ENCODE data around the gene ANKRD35.

ANKRD35 gene

GRCh38 chr1:145859491-145860023 lies 26.1 kb downstream of the ANKRD35 start:
- H3K36me3 ChIP-seq (ENCODE audit: control insufficient read depth, insufficient read depth, low read length), result peaks cover 16% of the 10 kb centered on the region
- H3K9ac ChIP-seq (ENCODE audit: low read length), result peak overlapping the region; percentile 58
- no peaks in the 10 kb centered on the region for H3K27me3 ChIP-seq (ENCODE audit: control insufficient read depth, insufficient read depth, low read length)
- H3K4me3 ChIP-seq (ENCODE audit: low read length), result peak overlapping the region; percentile 82
- H3K27ac ChIP-seq (ENCODE audit: low read depth, low read length), result peak overlapping the region; percentile 86
- H3K4me1 ChIP-seq (ENCODE audit: control insufficient read depth, insufficient read depth, low read length), result peaks cover 9% of the 10 kb centered on the region

DNA sequence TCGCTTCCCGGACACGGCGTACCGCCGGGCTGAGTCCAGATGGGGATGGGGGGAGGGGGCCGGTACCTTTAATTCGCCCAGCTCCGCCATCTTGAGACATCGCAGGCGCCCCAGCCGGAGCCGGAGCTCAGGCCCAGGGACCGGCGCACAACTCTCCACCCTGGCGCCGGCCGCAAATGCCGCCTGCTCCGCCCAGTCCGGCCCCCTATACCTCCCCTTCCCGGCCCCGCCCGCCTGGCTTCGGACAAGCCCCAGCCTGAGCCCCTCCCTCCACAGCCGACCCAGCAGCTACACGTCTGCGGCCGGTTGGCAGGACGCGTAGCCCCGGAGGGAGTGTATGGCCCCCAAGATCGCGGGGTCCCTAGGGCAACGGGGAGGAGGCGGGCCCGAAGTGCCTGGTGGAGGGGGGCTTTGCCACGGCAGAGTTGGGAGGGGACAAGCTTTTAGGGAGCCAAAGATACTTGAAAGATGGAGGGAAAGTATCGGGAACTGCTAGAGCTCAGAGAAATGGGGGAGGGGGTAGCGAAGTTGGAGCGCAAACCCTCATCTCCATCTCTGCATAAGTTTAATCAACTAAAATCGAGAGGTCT lies 26.7 kb downstream of the ANKRD35 start, which contains the start of gene PIAS3:
Gene PIAS3, minus strand, starts transcription at position 181 of the 590 bp plus-strand sequence. Its CDS starts 91 bp downstream, at position 90.
- H3K27ac ChIP-seq (ENCODE audit: low read depth, low read length), result peak within 1 kb of the TSS; percentile 86
- peak within 1 kb of the TSS; percentile 92 for H3K4me3 ChIP-seq (ENCODE audit: low read length)
- H3K36me3 ChIP-seq (ENCODE audit: control insufficient read depth, insufficient read depth, low read length), result peaks cover 22% of the 10 kb centered on the region
- H3K4me1 ChIP-seq (ENCODE audit: control insufficient read depth, insufficient read depth, low read length), result peaks cover 9% of the 10 kb centered on the region
- H3K27me3 ChIP-seq (ENCODE audit: control insufficient read depth, insufficient read depth, low read length), result no peaks in the 10 kb centered on the region
- H3K9ac ChIP-seq (ENCODE audit: low read length), result peak within 1 kb of the TSS; percentile 58

DNA sequence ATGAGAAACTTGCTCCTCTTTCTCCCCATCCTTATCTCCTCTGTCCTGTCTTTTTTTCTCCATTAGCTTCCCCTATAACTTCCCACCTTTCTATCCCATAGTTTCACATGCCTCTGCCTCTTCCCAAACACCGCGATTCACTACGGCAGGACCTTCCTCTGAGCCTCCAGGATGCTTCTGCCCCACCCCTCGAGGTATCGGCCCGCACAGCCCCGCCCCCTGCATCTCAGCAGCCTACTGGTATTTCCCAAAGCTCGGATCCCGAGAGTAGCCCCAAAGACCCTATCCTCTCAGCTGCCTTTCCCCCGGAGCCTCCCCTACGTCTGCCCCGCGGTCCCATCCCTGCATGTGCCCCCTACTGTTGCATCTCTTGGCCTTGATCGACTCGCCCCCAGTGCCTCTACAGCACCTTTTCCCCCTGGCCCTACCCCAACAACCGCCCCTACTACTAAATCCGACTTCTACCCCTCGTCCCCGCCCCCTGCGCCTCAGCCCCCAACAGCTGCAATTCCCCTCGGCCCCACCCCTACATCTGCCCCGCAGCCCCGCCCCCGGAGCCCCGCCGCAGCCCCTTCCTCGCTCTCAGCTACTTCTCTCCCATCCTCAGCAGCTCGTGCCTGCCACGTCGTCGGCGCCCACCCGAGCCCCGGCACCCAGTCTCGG lies 27.3 kb downstream of the ANKRD35 start:
- peak overlapping the region; percentile 51 for H3K9ac ChIP-seq (ENCODE audit: low read length)
- H3K4me1 ChIP-seq (ENCODE audit: control insufficient read depth, insufficient read depth, low read length), result peaks cover 9% of the 10 kb centered on the region
- peak overlapping the region; percentile 86 for H3K27ac ChIP-seq (ENCODE audit: low read depth, low read length)
- H3K4me3 ChIP-seq (ENCODE audit: low read length), result peak overlapping the region; percentile 92
- no peaks in the 10 kb centered on the region for H3K27me3 ChIP-seq (ENCODE audit: control insufficient read depth, insufficient read depth, low read length)
- H3K36me3 ChIP-seq (ENCODE audit: control insufficient read depth, insufficient read depth, low read length), result peaks cover 27% of the 10 kb centered on the region

GRCh38 chr1:145857170-145857569 lies 28.5 kb downstream of the ANKRD35 start:
- Histone ChIP-seq H3K4me3 (ENCODE audit: low read length) (peak overlapping the region; percentile 20), H3K9ac (ENCODE audit: low read length) (no peak overlapping the region), H3K27ac (ENCODE audit: low read depth, low read length) (no peak overlapping the region)

GRCh38 chr1:145855426-145855948 lies 30.2 kb downstream of the ANKRD35 start:
- no peak overlapping the region for H3K9ac ChIP-seq (ENCODE audit: low read length)
- no peak overlapping the region for H3K4me3 ChIP-seq (ENCODE audit: low read length)
- peaks cover 9% of the 10 kb centered on the region for H3K4me1 ChIP-seq (ENCODE audit: control insufficient read depth, insufficient read depth, low read length)
- H3K27me3 ChIP-seq (ENCODE audit: control insufficient read depth, insufficient read depth, low read length), result no peaks in the 10 kb centered on the region
- peaks cover 36% of the 10 kb centered on the region for H3K36me3 ChIP-seq (ENCODE audit: control insufficient read depth, insufficient read depth, low read length)
- no peak overlapping the region for H3K27ac ChIP-seq (ENCODE audit: low read depth, low read length)

More at GRCh38 chr1:145857170-145857569, 28.5 kb downstream of the ANKRD35 start:
- Histone ChIP-seq H3K4me1 (ENCODE audit: control insufficient read depth, insufficient read depth, low read length) (peaks cover 9% of the 10 kb centered on the region), H3K27me3 (ENCODE audit: control insufficient read depth, insufficient read depth, low read length) (no peaks in the 10 kb centered on the region), H3K36me3 (ENCODE audit: control insufficient read depth, insufficient read depth, low read length) (peaks cover 28% of the 10 kb centered on the region)

DNA sequence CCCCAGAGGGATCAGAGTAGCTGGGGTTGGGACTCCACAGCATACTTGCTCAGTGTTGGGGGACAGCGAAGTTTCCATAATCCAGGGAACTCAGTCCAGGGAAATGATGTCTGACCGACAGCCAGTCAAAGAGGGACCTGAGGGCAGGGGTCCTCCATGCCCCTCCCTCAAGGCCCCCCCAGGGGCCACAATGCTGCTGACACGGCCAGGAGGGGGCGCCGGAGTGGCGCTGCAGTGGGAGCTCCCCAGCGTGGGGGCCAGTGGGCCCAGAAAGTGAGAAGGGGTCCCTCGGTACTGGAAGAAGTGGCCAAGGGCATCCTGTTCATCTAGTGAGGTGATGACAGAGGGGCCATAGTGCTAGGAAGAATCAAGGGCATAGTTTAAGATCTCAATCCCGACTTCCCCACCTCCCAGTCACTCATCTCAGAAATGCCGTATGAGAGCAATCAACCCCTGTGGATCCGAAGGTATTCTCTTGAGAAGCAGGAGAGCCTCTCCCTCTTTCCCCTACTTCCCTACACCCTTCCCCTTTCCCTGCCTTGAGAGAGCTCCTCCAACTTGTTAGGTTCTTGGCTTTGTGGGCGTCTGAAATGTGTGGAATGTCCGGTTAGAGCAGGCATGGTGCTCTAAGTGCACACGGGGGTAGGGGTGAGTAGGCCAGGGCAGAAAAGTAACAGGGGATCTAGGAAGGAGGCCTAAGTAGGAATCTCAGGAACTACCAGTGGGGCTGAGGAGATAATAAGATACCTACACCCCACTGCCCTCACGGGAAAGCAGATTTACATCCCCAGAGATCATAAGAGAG lies 36.1 kb downstream of the ANKRD35 start:
- no peak overlapping the region for H3K27ac ChIP-seq (ENCODE audit: low read depth, low read length)
- H3K4me1 ChIP-seq (ENCODE audit: control insufficient read depth, insufficient read depth, low read length), result no peaks in the 10 kb centered on the region
- H3K36me3 ChIP-seq (ENCODE audit: control insufficient read depth, insufficient read depth, low read length), result peaks cover 33% of the 10 kb centered on the region
- no peak overlapping the region for H3K4me3 ChIP-seq (ENCODE audit: low read length)
- no peak overlapping the region for H3K9ac ChIP-seq (ENCODE audit: low read length)
- H3K27me3 ChIP-seq (ENCODE audit: control insufficient read depth, insufficient read depth, low read length), result no peaks in the 10 kb centered on the region

GRCh38 chr1:145847827-145848226 lies 37.8 kb downstream of the ANKRD35 start:
- Histone ChIP-seq H3K27ac (ENCODE audit: low read depth, low read length) (no peak overlapping the region), H3K4me3 (ENCODE audit: low read length) (no peak overlapping the region), H3K36me3 (ENCODE audit: control insufficient read depth, insufficient read depth, low read length) (peaks cover 23% of the 10 kb centered on the region), H3K27me3 (ENCODE audit: control insufficient read depth, insufficient read depth, low read length) (no peaks in the 10 kb centered on the region), H3K4me1 (ENCODE audit: control insufficient read depth, insufficient read depth, low read length) (no peaks in the 10 kb centered on the region), H3K9ac (ENCODE audit: low read length) (no peak overlapping the region)

GRCh38 chr1:145846201-145846612 lies 39.5 kb downstream of the ANKRD35 start:
- no peaks in the 10 kb centered on the region for H3K27me3 ChIP-seq (ENCODE audit: control insufficient read depth, insufficient read depth, low read length)
- peak overlapping the region; percentile 53 for H3K27ac ChIP-seq (ENCODE audit: low read depth, low read length)
- no peaks in the 10 kb centered on the region for H3K4me1 ChIP-seq (ENCODE audit: control insufficient read depth, insufficient read depth, low read length)
- H3K36me3 ChIP-seq (ENCODE audit: control insufficient read depth, insufficient read depth, low read length), result peaks cover 23% of the 10 kb centered on the region
- H3K4me3 ChIP-seq (ENCODE audit: low read length), result peak overlapping the region; percentile 62
- H3K9ac ChIP-seq (ENCODE audit: low read length), result no peak overlapping the region

DNA sequence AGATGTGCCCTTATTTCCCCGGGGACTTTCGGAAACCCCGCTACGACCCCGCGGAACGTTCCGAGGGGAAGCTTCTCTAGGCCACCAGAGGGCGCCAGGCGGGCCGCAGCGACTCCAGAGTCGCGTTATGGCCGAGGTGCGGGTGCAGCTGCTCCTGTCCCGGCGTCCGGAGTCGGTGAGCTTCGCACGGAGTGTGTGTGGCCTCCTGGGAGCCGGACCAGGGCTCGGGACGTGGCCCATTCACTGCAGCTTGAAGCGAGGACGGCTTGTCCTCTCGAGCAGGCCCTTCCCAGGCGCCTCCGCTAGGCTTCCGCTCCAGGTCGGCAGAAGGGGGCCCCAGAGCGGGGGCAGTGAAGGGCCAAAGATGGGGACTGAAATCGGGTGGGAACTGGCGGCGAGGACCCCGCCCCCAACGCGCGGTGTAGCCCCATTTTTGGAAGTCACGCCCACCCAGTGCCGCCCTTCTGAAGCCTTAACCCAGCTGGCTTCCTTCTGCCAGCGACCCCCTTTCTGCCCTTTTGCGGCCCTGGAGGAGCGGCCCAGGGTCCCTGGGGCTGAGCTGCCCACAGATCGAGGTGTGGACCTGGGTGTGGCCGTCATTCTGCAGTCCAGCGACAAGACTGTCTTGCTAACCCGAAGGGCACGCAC lies 40.0 kb downstream of the ANKRD35 start, which contains the start of gene NUDT17:
Gene NUDT17, plus strand, starts transcription at position 117 of the 648 bp plus-strand sequence. Its CDS starts 11 bp downstream, at position 128.
- Histone ChIP-seq H3K4me1 (ENCODE audit: control insufficient read depth, insufficient read depth, low read length) (no peaks in the 10 kb centered on the region), H3K27ac (ENCODE audit: low read depth, low read length) (peak within 1 kb of the TSS; percentile 53), H3K9ac (ENCODE audit: low read length) (peak within 1 kb of the TSS; percentile 28), H3K36me3 (ENCODE audit: control insufficient read depth, insufficient read depth, low read length) (peaks cover 26% of the 10 kb centered on the region), H3K4me3 (ENCODE audit: low read length) (peak within 1 kb of the TSS; percentile 62), H3K27me3 (ENCODE audit: control insufficient read depth, insufficient read depth, low read length) (no peaks in the 10 kb centered on the region)

DNA sequence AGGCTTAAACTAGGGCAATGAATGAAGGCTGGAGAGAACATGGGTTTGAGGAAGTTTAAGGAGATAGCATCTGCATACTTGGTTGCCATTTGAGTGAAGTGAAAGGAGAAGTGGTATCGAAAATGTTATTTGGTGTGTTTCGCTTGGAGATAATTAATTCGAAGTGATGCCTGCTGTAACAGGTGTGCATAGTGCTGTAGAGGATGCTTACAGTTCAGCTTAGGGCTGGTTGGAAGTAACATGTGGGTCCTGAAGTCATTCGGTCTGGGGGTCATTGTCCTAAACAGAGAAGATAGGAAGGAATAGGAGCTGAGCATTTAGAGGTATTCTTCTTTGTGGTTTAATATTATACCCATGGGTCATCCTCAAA lies 40.5 kb downstream of the ANKRD35 start:
- Histone ChIP-seq H3K36me3 (ENCODE audit: control insufficient read depth, insufficient read depth, low read length) (peaks cover 23% of the 10 kb centered on the region), H3K27ac (ENCODE audit: low read depth, low read length) (peak overlapping the region; percentile 53)

GRCh38 chr1:145843031-145843430 lies 42.6 kb downstream of the ANKRD35 start:
- Histone ChIP-seq H3K27ac (ENCODE audit: low read depth, low read length) (no peak overlapping the region), H3K27me3 (ENCODE audit: control insufficient read depth, insufficient read depth, low read length) (no peaks in the 10 kb centered on the region), H3K36me3 (ENCODE audit: control insufficient read depth, insufficient read depth, low read length) (peaks cover 25% of the 10 kb centered on the region), H3K9ac (ENCODE audit: low read length) (no peak overlapping the region), H3K4me1 (ENCODE audit: control insufficient read depth, insufficient read depth, low read length) (no peaks in the 10 kb centered on the region), H3K4me3 (ENCODE audit: low read length) (no peak overlapping the region)

More for the DNA sequence above, 40.5 kb downstream of the ANKRD35 start:
- no peak overlapping the region for H3K9ac ChIP-seq (ENCODE audit: low read length)
- H3K4me3 ChIP-seq (ENCODE audit: low read length), result peak overlapping the region; percentile 62
- H3K4me1 ChIP-seq (ENCODE audit: control insufficient read depth, insufficient read depth, low read length), result no peaks in the 10 kb centered on the region
- H3K27me3 ChIP-seq (ENCODE audit: control insufficient read depth, insufficient read depth, low read length), result no peaks in the 10 kb centered on the region
